BLaER1 (cell line): ENCODE measurements around the gene KCNK4.
"Not testable (repeated sequence)": the region's sequence is repeated elsewhere in the genome, so short reads cannot be mapped to it uniquely, and the experiment has no call there.

ENCODE experiments used
- H3K27ac ChIP-seq: shearing (Covaris generic); formaldehyde crosslinking; 2 replicates; pipeline ENCODE4 v1.8.1; 2022
- H3K27me3 ChIP-seq: shearing (Covaris generic); formaldehyde crosslinking; 2 replicates; pipeline ENCODE4 v1.8.1; 2022
- H3K36me3 ChIP-seq: shearing (Covaris generic); formaldehyde crosslinking; 2 replicates; pipeline ENCODE4 v1.8.1; 2022
- H3K4me1 ChIP-seq: shearing (Covaris generic); formaldehyde crosslinking; 2 replicates; pipeline ENCODE4 v1.8.1; 2022
- H3K4me2 ChIP-seq: shearing (Covaris generic); formaldehyde crosslinking; 2 replicates; pipeline ENCODE4 v1.8.1; 2022
- H3K4me3 ChIP-seq: shearing (Covaris generic); formaldehyde crosslinking; 2 replicates; pipeline ENCODE4 v1.8.1; 2022
- H3K9ac ChIP-seq: shearing (Covaris generic); formaldehyde crosslinking; 2 replicates; pipeline ENCODE4 v1.8.1; 2022
- H3K9me3 ChIP-seq: shearing (Covaris generic); formaldehyde crosslinking; 2 replicates; pipeline ENCODE4 v1.8.1; 2022
- H4K20me1 ChIP-seq: shearing (Covaris generic); formaldehyde crosslinking; 2 replicates; pipeline ENCODE4 v1.8.1; 2022
- Cebpa-rat ChIP-seq: shearing (Covaris generic); IDR thresholded peaks from 2 replicates; pipeline ENCODE4 v1.8.1; 2022

The KCNK4 gene

DNA sequence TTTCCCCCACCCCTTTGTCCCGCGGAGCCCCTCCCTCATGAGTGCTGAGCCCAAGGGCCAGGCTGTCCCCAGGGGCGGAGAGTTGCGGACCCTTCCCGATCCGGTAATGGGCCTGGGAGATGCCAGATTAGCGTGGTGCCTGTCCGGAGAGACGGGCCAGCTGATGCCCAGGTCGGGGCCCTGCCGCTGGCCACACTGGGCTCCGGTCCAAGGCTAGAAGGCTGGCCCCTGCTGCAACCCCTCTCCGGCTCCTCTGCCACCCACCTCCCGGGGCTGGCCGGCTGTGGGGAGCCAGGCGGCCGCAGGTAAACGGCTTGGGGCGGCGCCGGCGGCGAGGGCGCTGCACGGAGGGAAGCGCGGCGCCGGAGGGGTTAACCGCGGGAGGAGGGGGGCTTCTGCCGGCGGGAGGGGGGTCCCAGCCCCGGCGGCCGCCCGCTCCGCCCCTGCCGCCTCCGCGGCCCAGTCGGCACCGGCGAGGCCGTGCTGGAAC lies at the start of gene KCNK4:
TSS of gene KCNK4 (plus strand) at position 41 of the 490 bp plus-strand sequence. CDS start 1,717 bp downstream, outside the sequence.
- Histone ChIP-seq H3K4me2 (peak within 1 kb of the TSS; percentile 61), H3K27me3 (peaks cover 72% of the 10 kb centered on the region), H3K9me3 (no peaks in the 10 kb centered on the region), H3K4me3 (peak within 1 kb of the TSS; percentile 49), H4K20me1 (peaks cover 43% of the 10 kb centered on the region), H3K4me1 (peaks cover 24% of the 10 kb centered on the region), H3K9ac (no peak within 1 kb of the TSS), H3K27ac (no peak within 1 kb of the TSS), H3K36me3 (peaks cover 6% of the 10 kb centered on the region; the same call in 1 of the 2 replicates)
- TF ChIP-seq Cebpa-rat: no peak

DNA sequence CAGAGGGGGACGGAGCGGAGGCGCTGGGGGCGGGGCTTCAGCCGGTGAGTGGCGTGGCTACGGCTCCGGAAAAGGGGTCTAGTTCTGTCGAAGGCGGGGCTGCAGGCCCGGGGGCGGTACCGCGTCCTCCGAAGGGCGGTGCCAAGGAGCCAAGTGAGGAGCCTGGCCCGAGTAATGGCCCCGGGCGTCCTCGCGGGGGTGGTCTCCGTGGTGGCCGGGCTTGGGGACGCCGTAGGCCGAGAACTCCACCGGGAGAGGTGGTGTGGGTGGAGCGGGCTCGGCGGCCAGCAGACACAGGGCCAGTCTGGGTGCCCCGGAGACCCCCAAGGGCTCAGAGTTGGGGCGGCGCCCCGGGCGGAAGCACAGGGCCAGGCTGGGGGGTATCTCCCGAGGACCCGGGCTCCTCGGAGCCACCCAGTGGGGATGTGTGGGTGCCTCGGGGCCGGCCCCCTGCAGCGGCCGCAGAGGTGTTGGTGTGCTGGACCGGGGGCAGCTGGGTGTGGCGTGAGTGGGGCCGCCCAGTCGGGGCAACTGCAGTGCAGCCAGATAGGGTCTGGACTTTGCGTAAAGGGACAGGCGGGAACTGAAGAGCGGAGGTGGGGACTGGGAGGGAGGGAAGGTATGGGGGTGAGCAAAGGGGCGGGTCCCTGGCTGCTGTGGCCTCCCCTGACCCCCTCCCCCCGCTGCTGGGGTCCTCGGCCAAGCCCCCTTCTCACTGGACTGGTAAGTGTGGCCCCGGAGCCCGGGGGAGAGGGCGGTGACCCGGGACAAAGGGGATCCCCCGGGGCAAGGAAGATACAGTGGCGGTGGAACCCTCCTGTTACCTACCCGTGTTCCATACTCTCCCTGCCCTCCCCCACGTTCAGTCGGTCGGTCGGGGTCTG lies 49.4 kb upstream of the KCNK4 start:
- Histone ChIP-seq H3K4me2 (peak overlapping the region; percentile 97), H3K9me3 (no peaks in the 10 kb centered on the region), H3K4me1 (peaks cover 70% of the 10 kb centered on the region), H4K20me1 (peaks cover 42% of the 10 kb centered on the region), H3K27me3 (no peaks in the 10 kb centered on the region), H3K4me3 (peak overlapping the region; percentile 97), H3K27ac (peak overlapping the region; percentile 94), H3K36me3 (peaks cover 54% of the 10 kb centered on the region), H3K9ac (peak overlapping the region; percentile 97)
- no peak for TF ChIP-seq Cebpa-rat

- Histone ChIP-seq H3K27me3 (no peaks in the 10 kb centered on the region), H3K4me2 (peak overlapping the region; percentile 97), H3K4me1 (peaks cover 65% of the 10 kb centered on the region), H3K9ac (peak overlapping the region; percentile 97), H3K9me3 (no peaks in the 10 kb centered on the region), H3K36me3 (peaks cover 38% of the 10 kb centered on the region), H4K20me1 (peaks cover 42% of the 10 kb centered on the region), H3K4me3 (peak overlapping the region; percentile 97; the same call in 1 of the 2 replicates), H3K27ac (peak overlapping the region; percentile 97)
- TF ChIP-seq Cebpa-rat: no peak
These were observed 47.8 kb upstream of the KCNK4 start for GRCh38 chr11:64243236-64243854.

DNA sequence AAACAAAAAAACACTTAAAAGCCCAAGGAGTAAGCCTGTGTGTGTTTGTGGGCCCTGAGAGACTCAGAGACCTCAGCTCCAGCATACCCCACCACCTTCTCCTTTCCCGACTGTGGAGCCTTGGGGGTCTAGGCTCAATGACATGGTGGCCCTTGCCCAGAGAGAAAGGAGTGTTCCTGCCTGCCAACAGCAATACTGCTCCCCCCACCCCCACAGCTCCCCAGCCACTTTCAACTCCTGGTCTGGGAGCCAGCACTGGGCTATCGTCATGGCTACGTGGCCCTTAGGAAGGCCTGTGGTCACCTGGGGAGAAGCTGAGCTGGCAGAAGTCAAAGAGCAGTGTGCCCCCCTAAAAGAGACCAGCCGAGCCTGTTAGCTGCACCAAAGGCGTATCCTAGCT lies 47.0 kb upstream of the KCNK4 start:
- peaks cover 30% of the 10 kb centered on the region for H3K36me3 ChIP-seq
- peak overlapping the region; percentile 97 for H3K4me3 ChIP-seq
- peaks cover 42% of the 10 kb centered on the region for H4K20me1 ChIP-seq
- H3K9me3 ChIP-seq: no peaks in the 10 kb centered on the region
- peaks cover 66% of the 10 kb centered on the region for H3K4me1 ChIP-seq
- H3K27me3 ChIP-seq: no peaks in the 10 kb centered on the region
- H3K27ac ChIP-seq: peak overlapping the region; percentile 97
- no peak for TF ChIP-seq Cebpa-rat
- peak overlapping the region; percentile 97 for H3K4me2 ChIP-seq
- H3K9ac ChIP-seq: peak overlapping the region; percentile 97

DNA sequence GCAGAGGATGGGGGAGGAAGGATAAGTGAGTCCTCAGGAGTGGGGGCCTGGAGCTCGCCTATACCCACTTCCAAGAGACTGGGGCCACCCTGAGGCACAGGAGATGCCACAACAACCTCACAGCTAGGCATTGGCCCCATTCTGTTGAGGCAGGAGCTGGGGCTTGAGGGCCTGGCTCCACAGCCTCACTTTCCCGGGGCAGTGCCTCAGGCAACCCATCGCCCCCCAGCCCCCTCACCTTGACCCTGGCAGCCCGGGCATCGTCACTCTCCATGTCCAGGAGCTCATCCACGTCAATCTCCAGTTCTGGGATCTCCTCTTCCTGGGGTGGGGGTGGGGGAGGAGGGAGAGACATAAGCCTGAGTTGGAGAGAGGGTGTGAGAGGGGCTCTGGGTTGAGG lies 46.1 kb upstream of the KCNK4 start:
- H3K27ac ChIP-seq: peak overlapping the region; percentile 97
- peaks cover 66% of the 10 kb centered on the region for H3K4me1 ChIP-seq
- H3K27me3 ChIP-seq: no peaks in the 10 kb centered on the region
- peak overlapping the region; percentile 97 for H3K4me2 ChIP-seq
- H3K9me3 ChIP-seq: no peaks in the 10 kb centered on the region
- no peak for TF ChIP-seq Cebpa-rat
- peak overlapping the region; percentile 97 for H3K4me3 ChIP-seq
- H3K9ac ChIP-seq: peak overlapping the region; percentile 97
- peaks cover 24% of the 10 kb centered on the region for H3K36me3 ChIP-seq
- peaks cover 42% of the 10 kb centered on the region for H4K20me1 ChIP-seq

- Histone ChIP-seq H3K4me1 (peaks cover 66% of the 10 kb centered on the region), H3K4me3 (peak overlapping the region; percentile 97), H3K36me3 (peaks cover 24% of the 10 kb centered on the region), H3K27ac (peak overlapping the region; percentile 97), H3K27me3 (no peaks in the 10 kb centered on the region), H3K4me2 (peak overlapping the region; percentile 97), H4K20me1 (peaks cover 42% of the 10 kb centered on the region), H3K9ac (peak overlapping the region; percentile 97), H3K9me3 (no peaks in the 10 kb centered on the region)
- TF ChIP-seq Cebpa-rat: no peak
These were observed 45.7 kb upstream of the KCNK4 start for GRCh38 chr11:64245401-64245796.

GRCh38 chr11:64245797-64246620 lies 45.1 kb upstream of the KCNK4 start:
- peaks cover 69% of the 10 kb centered on the region for H3K4me1 ChIP-seq
- H3K4me3 ChIP-seq: peak overlapping the region; percentile 97
- H3K36me3 ChIP-seq: peaks cover 24% of the 10 kb centered on the region
- peak overlapping the region; percentile 97 for H3K4me2 ChIP-seq
- H3K27ac ChIP-seq: peak overlapping the region; percentile 97
- no peak for TF ChIP-seq Cebpa-rat
- no peaks in the 10 kb centered on the region for H3K27me3 ChIP-seq
- no peaks in the 10 kb centered on the region for H3K9me3 ChIP-seq
- peak overlapping the region; percentile 97 for H3K9ac ChIP-seq
- peaks cover 42% of the 10 kb centered on the region for H4K20me1 ChIP-seq

DNA sequence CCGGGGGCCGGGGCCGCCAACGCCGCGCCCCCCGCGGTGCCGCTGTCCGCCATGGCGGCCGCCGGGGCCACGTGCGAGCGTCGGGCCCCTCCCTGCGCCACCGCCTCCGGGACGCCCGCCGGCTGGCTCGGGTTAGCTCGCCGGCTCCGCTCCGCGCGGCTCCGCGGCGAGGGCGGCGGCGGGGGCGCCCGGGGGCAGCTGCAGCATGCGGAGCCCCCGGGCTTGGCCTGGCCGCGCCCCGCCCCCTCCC lies 44.6 kb upstream of the KCNK4 start:
- peaks cover 69% of the 10 kb centered on the region for H3K4me1 ChIP-seq
- peak overlapping the region; percentile 97; the same call in 1 of the 2 replicates for H3K4me2 ChIP-seq

GRCh38 chr11:64246871-64247728 lies 44.0 kb upstream of the KCNK4 start, which contains the start of gene PPP1R14B:
Gene PPP1R14B, minus strand, starts transcription at chr11:64246943. Its CDS starts 270 bp downstream, at chr11:64246673.
- Histone ChIP-seq H3K27ac (peak within 1 kb of the TSS; percentile 97), H3K36me3 (peaks cover 24% of the 10 kb centered on the region), H3K4me2 (peak within 1 kb of the TSS; percentile 97), H3K27me3 (no peaks in the 10 kb centered on the region), H3K4me1 (peaks cover 72% of the 10 kb centered on the region), H4K20me1 (peaks cover 40% of the 10 kb centered on the region), H3K9ac (peak within 1 kb of the TSS; percentile 97), H3K4me3 (peak within 1 kb of the TSS; percentile 97), H3K9me3 (no peaks in the 10 kb centered on the region)
- TF ChIP-seq Cebpa-rat: no peak

More for the DNA sequence above, 44.6 kb upstream of the KCNK4 start:
- Histone ChIP-seq H3K36me3 (peaks cover 24% of the 10 kb centered on the region), H3K4me3 (peak overlapping the region; percentile 97), H3K27ac (peak overlapping the region; percentile 97), H4K20me1 (peaks cover 42% of the 10 kb centered on the region), H3K9ac (peak overlapping the region; percentile 97)
- not testable (repeated sequence) for H3K9me3 ChIP-seq, H3K27me3 ChIP-seq
